ENCODE results near the gene TELO2. TPM values are rescaled to one million over a fixed set of nuclear protein-coding genes. Genes with fewer than 3 reads are reported as not detected.

TELO2 gene
- total RNA-seq, 1 donor from 2014 or later, result 17.7 TPM

- intact Hi-C loops (cut with DNase I), result no loop called here
- no peak for DNase-seq (ENCODE audit: low spot score)
Observed at GRCh38 chr16:1556254-1556653, 63.1 kb downstream of the TELO2 start.

- no peak for DNase-seq (ENCODE audit: low spot score)
- intact Hi-C loops (cut with DNase I), result no loop called here
Observed at GRCh38 chr16:1557074-1557473, 63.9 kb downstream of the TELO2 start.

- no peak for DNase-seq (ENCODE audit: low spot score)
- intact Hi-C loops (cut with DNase I), result no loop called here
Observed at GRCh38 chr16:1557576-1557975, 64.4 kb downstream of the TELO2 start.

DNA sequence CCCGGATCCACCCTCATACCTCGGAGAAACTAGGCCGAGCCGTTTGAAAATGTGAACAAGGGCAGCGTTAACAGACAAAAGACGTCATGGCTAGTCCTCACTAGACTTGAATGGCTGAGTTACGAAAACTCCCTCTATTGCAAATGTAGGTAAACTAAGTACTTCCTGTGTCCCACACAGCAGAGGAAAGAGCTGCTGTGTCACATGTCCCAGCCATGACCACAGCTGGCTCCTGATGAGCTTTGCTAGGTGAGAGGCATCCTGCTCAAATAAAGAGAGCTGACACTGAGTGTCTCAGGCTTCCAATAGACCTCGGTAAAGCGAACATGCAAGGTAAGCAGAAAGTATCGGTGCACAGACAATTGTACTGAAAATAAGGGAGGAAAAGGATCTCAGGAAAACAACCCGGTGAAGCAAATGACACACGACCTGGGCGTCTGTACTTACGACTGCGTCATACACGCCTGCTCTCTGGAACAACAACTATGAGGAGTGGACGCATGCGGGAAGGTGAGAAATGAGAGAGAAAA lies 66.4 kb downstream of the TELO2 start:
- no peak for DNase-seq (ENCODE audit: low spot score)
- intact Hi-C loops (cut with DNase I), result no loop called here

Other genes with a start within 250 kb of the TELO2 start
- gene TPSD1, start 237.3 kb upstream of the TELO2 start, total RNA-seq, result not detected
- gene UBE2I, start 183.7 kb upstream of the TELO2 start, total RNA-seq, result 86.6 TPM
- gene BAIAP3, start 159.7 kb upstream of the TELO2 start, total RNA-seq, result 3.8 TPM
- 55.0 TPM for gene TSR3, start 141.5 kb upstream of the TELO2 start, total RNA-seq
- gene GNPTG, start 141.4 kb upstream of the TELO2 start, total RNA-seq, result 32.3 TPM
- 7.4 TPM for gene UNKL, start 78.7 kb upstream of the TELO2 start, total RNA-seq
- gene UQCC4, start 72.6 kb upstream of the TELO2 start, total RNA-seq, result 11.6 TPM
- gene PERCC1, start 62.3 kb upstream of the TELO2 start, total RNA-seq, result not detected
- gene CCDC154, start 48.8 kb upstream of the TELO2 start, total RNA-seq, result 0.94 TPM
- gene CLCN7, start 18.3 kb upstream of the TELO2 start, total RNA-seq, result 39.8 TPM
- gene PTX4, start 4.4 kb upstream of the TELO2 start, total RNA-seq, result not detected
- gene TMEM204, start 40.3 kb downstream of the TELO2 start, total RNA-seq, result 19.8 TPM
- gene IFT140, start 118.7 kb downstream of the TELO2 start, total RNA-seq, result 10.5 TPM
- 12.4 TPM for gene CRAMP1, start 119.0 kb downstream of the TELO2 start, total RNA-seq
- 26.2 TPM for gene JPT2, start 184.9 kb downstream of the TELO2 start, total RNA-seq
- 71.4 TPM for gene MAPK8IP3, start 212.8 kb downstream of the TELO2 start, total RNA-seq